HT-29 (cell line): ENCODE data around the gene TRIM4. TPM values are rescaled to one million over a fixed set of nuclear protein-coding genes. Genes with fewer than 3 reads are reported as not detected.
"Not testable (repeated sequence)": the region's sequence is repeated elsewhere in the genome, so short reads cannot be mapped to it uniquely, and the experiment has no call there.

Experiments used
- DNase-seq: peaks from one replicate; pipeline ENCODE4 v3.0.0-alpha.2; 2015; ENCODE audit warnings: low spot score
- total RNA-seq: library from RNA; depleted of rRNA; stranded (reverse); fragments of >200 nt; shearing (Covaris generic); gene quantifications from 2 replicates; pipeline ENCODE4 v1.2.3, GENCODE V29; 2014; rRNA removed

Gene TRIM4, protein sequence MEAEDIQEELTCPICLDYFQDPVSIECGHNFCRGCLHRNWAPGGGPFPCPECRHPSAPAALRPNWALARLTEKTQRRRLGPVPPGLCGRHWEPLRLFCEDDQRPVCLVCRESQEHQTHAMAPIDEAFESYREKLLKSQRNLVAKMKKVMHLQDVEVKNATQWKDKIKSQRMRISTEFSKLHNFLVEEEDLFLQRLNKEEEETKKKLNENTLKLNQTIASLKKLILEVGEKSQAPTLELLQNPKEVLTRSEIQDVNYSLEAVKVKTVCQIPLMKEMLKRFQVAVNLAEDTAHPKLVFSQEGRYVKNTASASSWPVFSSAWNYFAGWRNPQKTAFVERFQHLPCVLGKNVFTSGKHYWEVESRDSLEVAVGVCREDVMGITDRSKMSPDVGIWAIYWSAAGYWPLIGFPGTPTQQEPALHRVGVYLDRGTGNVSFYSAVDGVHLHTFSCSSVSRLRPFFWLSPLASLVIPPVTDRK
- 15.1 and 16.0 TPM in 2 replicates for total RNA-seq

DNA sequence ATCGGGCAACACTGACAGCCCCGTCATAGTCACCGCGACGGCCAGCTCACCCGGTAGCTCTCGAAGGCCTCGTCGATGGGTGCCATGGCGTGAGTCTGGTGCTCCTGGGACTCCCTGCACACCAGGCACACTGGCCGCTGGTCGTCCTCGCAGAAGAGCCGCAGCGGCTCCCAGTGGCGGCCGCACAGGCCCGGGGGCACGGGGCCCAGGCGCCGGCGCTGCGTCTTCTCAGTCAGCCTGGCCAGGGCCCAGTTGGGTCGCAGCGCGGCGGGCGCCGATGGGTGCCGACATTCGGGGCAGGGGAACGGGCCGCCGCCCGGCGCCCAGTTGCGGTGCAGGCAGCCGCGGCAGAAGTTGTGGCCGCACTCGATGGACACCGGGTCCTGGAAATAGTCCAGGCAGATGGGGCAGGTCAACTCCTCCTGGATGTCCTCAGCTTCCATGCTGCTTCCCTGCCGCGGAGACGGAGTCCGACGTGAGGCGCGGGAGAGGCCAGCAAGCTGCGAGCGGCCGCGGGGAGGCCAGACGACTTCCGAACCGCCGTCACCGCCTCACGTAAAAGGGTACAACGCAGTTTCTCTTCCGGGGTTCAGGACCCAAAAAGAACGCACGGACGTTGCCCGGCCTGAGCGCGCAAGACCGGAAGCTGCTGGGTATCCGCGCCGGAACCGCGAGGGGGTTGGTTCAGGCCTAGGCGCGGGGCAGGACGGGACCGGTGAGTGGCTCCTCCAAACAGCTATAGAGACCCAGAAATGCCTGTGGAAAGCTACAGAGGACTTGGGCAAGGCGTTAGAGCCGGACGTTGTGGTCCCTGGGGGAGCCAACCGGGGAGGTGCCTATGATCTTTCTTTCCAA lies at the start of gene TRIM4:
TSS of gene TRIM4 (minus strand) at position 572 of the 855 bp plus-strand sequence. CDS start at position 443, 129 bp downstream.
- DNase-seq = peak; percentile 95

DNA sequence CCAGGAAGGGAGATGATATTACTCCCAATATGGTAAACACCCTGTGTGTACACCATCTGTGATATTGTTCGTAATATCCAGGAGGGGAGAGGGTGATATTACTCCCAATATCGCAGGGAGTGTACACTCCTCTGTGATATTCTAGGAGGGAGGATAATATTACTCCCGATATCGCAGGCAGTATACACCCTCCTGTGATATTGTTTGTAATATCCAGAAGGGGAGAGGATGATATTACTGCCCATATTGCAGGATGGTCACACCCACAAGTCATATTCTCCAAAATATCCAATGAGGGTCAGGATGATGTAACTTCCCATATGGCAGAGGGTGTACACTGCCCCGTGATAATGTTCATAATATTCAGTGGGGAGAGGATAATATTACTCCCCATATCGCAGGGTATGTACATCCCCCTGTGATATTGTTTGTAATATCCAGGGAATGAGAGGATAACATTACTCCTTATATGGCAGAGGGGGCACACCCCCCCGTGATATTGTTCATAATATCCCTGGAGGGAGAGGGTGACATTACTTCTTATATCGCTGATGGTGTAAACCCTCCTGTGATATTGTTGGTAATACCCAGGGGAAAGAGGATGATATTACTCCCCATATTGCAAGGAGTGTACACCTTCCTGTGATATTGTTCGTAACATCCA lies 39.4 kb upstream of the TRIM4 start:
- no peak for DNase-seq

DNA sequence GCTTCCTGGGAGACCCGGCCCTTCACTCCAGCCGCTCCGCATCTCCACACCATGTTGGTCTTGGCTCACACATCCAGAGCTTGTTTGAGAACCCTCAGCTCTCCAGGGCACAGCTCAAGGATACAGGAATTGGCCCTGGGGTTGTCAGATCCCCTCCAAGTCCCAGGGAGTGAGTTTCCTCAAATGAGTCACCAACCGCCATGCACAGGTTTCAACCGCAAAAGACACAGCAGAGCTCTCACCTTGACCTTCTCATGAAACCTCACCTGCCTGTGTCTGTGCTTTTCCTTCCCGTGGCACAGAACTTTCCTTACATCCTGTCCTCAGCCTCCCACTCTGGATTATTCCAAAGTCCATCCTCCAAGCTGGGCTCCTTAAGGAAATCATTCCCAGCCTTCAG lies 35.9 kb upstream of the TRIM4 start:
- DNase-seq = peak; percentile 63

DNA sequence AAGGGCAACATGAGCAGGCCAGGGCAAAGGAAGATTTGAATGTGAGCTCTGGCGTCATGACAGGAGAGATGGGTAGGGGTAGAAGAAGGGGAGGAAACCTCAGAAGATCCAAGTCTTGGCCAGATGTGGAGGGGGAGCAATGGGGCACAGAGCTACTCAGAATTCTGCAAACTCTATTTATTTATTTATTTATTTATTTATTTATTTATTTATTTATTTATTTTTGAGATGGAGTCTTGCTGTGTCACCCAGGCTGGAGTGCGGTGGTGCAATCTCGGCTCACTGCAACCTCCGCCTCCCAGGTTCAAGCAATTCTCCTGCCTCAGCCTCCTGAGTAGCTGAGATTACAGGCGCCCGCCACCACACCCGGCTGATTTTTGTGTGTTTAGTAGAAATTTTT lies 35.3 kb upstream of the TRIM4 start:
- not testable (repeated sequence) for DNase-seq

DNA sequence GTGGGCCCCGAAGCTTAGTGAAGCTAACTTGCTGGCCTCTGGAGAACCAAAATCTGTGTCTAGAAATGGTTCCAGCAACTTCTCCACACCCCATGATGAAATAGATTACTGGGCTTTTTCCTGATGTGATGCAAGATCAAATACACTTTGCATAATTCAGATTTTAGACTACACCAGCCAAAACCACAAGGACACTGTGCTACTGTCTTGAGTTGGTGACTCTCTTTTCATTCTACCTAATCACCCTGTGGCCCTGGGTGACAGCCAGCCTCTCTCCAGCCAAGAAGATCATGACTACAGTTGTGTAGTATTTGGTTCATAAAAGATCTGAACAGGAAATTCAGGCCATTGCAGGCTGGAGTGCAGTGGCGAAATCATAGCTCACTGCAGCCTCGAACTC lies 34.3 kb upstream of the TRIM4 start:
- DNase-seq = no peak

DNA sequence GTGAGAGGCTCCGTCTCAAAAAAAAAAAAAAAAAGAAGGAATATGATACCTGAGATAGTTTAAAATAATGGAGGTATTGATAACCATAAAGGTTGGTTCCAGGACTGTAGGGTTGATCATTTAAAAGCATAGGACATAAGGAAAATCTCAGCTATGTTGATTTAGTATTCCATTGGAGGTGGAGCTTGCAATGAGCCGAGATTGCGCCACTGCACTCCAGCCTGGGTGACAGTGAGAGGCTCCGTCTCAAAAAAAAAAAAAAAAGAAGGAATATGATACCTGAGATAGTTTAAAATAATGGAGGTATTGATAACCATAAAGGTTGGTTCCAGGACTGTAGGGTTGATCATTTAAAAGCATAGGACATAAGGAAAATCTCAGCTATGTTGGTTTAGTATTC lies 33.3 kb upstream of the TRIM4 start:
- DNase-seq = not testable (repeated sequence)

DNA sequence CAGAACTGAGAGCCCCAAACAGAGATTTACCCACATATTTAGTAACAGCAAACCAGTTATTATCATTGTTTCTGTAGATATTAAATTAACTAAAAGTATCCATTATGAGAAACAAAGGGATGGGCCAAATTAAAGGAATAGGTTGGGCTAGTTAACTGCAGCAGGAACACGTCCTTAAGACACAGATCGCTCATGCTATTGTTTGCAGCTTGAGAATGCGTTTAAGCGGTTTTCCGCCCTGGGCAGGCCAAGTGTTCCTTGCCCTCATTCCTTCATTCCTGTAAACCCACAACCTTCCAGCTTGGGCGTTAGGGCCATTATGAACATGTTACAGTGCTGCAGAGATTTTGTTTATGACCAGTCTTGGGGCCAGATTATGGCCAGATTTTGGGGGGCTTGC lies 31.5 kb upstream of the TRIM4 start:
- not testable (repeated sequence) for DNase-seq

DNA sequence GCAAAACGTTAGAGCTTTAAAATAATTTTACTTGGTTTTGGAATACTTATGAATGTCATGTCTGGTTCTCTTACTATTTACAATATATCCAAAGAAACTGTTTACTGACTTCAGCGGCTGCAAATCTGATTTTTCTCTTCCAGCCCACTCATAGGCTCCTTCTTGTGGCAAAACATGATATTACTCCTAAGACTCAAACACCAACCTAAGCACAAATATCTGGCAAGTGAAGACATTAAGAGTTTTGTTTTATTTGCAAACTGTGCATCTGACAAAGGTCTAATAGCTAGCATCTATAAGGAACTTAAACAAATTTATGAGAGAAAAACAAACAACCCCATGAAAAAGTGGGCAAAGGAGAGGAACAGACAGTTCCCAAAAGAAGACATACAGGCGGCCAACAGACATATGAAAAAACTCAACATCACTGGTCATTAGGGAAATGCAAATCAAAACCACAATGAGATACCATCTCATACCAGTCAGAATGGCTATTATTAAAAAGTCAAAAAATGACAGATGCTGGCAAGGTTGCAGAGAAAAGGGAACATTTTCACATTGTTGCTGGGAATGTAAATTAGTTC lies 30.4 kb upstream of the TRIM4 start:
- DNase-seq = peak; percentile 23

DNA sequence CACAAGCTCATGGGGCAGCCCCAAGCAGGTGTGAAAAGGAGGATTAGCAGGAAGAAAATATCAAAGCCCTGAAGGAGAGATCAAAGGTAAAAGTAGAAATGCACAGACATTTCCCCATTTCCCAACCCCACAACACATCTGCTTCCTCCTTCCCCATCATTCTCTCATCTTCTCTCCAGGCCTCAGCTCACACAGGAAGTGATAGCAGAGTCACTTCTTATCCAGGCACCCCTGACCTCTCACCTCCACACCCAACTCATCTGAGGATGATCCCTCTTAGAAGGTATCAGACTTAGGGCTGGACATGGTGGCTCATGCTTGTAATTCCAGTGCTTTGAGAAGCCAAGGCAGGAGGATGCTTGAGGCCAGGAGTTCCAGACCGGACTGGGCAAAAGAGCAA lies 28.3 kb upstream of the TRIM4 start:
- DNase-seq = no peak

DNA sequence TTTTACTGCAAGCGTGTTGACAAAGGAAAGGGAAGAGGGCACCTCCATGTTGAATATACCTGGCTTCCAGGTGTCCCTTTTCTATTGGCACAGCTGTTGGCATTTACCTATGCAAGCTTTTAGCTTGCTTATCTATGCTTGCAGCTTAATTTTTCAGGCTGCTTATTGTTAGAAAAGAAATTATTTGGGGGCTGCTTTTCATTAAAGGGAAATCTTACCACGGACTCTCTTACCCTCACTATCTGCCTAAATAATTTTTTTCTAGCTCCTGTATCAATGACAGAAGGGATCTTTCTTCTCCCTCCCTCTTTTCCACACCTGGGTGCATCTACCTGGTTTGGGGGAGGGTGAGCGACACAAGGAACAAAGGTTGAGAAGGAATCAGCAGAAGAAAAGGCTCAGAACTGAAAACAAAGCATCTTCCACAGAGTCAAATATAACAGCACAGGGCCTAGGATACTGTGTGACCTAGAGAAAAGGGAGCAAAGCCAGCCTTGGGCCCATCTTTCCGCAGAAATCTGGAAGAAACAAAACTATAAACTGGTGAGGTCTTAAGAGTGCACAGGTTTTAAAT lies 25.3 kb upstream of the TRIM4 start:
- DNase-seq = no peak

DNA sequence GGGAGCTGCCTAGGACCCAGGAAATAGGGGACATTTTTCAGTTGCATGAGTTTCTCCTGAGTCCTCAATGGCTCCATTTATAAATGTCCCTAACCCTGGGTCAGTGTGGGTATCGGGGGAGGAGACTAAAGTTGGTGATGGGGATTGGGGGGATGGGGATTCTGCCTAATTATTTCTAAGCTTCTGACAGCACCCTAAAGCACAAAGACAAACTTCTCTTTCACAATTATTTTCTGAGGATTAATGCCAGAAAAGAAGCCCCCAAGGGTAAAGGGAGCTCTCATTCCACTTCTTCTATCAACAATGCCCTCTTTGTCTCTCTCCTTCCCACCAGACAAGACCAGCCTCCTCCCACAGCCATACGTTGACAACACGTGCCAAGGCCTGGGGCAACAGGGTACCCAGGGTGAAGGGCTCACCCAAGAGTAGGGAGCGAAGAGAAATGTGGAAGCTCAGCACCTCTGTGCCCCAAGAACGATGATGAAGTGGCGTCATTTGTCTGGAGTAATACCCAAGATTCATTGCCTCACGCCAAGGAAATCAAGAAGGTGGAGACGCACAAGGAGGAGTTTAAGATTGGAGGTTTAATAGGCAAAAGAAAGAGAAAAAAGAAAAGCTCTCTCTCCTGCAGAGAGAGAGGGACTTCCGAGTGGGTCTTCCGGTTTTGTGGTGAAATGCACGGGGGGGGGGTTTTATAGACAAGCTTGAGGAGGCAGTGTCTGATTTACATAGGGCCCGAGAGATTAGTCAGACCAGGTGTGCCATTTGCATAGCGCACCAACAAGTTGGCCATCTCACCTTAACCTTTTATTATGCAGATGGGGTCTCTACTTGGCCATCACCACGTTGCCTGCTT lies 24.5 kb upstream of the TRIM4 start:
- DNase-seq = no peak

DNA sequence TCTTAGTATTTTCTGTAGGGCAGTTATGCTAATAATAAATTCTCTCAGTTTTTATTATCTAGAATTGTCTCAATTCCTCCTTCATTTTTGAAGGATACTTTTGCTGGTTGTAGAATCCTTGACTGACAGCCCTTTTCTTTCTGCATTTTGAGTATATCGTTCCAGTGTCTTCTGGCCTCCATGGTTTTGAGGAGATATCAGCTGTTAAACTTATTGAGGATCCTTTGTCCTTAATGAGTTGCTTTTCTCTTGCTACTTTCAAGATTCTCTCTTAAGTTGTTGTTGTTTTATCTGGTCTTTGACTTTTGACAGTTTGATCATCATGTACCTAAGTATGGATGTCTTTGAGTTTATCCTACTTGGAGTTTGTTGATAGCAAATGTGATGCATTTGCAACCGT lies 19.0 kb upstream of the TRIM4 start:
- DNase-seq = no peak

DNA sequence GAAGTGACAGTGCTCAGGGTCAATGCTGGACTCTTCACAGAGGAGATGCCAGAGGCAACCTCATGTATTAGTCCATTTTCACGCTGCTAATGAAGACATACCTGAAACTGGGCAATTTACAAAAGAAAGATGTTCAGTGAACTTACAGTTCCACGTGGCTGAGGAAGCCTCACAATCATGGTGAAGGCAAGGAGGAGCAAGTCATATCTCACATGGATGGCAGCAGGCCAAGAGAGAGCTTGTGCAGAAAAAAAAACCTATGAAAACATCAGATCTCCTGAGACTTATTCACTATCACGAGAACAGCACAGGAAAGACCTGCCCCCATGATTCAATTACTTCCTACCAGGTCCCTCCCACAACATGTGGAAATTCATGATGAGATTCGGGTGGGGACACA lies 15.7 kb upstream of the TRIM4 start:
- DNase-seq = not testable (repeated sequence)

DNA sequence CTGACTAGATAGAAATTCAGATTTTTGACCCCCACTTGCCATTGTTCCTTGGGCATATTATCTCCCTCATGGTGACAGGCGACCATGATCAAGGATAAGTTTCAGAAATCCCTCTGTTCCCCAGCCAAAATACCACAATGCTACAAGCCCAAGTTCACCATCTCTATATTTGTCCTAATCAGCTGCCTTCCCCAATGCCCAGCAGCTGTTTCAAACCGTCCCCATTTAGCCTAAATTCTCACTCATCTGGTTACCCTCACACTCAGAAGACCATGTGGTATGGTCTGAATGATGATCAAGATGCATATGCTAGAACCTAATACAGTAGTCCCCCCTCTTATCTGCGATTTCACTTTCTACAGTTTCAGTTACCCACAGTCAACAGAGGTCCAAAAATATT lies 11.0 kb upstream of the TRIM4 start:
- DNase-seq = no peak

DNA sequence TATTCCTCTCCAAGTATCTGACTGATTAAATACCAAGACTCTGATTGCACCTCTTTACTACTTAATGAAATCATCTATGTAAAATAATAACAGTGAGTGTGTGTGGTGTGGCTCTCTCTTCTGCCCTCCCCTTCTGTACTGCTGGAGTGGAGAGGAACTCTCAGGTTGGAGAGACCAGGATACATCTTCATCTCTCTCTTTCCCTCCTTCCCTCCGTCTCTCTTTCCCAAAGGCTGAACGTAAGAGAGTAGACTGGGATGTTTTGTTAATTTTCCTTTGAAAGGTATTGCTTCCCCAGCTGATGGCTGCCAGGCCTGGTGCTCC lies 10.4 kb upstream of the TRIM4 start:
- no peak for DNase-seq

DNA sequence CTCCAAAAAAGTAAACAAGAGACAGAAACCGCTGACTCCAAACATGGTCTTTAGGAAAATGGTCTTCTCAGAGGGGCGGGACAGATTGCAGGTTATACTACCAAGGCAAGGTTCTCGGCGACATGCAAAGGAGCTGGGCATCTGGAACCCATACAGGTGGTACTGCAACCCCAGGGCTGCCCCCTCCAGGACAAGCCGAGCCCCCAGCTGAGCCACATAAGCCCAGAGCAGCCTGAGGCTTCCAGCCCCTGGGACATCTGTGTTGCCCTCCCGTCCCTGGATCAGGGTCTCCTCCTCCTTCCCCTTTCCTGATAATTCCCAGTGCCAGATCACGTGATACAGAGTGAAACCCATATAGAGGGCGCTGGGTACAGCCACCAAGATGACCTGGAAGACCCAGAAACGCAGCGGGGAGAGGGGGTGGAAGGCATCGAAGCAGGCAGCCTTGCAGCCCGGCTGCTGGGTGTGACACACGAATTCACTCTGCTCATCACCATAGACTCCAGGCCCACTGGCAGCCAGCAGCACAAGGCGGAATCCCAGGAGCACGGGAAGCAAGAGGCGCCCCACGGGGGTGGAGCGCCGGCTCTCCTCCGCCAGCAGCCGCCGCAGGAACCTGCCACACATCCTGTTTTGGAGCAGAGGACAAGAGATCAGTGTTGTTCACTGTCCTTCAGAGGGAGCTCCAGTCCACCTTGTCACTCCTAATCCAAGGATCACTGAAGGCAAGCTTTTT lies 9.8 kb upstream of the TRIM4 start, which contains the start of gene GJC3:
TSS of gene GJC3 (minus strand) at position 627 of the 736 bp plus-strand sequence. CDS start at position 627, 0 bp downstream.
- peak; percentile 85 for DNase-seq

DNA sequence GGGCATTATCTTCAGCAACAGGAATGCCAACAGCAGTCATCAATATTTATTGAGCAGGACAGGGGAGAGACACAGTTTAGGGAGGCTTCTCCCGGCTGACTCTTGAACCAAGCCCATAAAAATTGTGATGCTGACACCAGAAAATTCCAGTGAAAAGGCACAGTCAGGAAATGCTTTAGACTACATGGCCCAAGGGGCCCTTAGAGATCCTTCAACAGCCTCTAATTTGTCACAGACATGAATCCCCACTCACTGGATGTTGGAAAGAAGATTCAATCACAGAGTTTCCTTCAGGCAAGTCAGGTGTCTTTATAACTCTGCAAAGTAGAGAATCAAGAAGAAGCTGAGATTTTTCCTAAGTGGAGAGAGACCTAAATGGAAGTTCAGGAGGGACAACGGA lies 8.9 kb upstream of the TRIM4 start:
- DNase-seq = no peak

DNA sequence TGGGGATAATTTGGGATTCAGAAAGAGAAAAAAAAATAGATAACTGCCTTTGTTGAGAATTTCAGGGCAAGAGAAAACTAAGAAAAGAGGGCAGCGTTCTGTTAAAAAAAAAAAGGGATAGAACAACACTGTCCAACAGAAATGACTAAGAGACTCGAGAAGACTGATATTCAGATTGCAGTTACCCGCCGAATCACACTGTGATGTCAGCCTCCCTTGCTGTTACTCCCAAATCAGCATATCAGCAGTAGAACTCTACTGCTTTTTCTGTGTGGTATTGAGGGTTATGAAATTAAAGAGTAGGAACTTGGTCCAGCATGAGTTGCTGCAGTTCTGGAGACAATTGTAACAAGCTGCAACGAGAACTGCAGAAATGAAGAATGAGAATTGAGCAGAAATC lies 8.2 kb upstream of the TRIM4 start:
- DNase-seq = no peak

DNA sequence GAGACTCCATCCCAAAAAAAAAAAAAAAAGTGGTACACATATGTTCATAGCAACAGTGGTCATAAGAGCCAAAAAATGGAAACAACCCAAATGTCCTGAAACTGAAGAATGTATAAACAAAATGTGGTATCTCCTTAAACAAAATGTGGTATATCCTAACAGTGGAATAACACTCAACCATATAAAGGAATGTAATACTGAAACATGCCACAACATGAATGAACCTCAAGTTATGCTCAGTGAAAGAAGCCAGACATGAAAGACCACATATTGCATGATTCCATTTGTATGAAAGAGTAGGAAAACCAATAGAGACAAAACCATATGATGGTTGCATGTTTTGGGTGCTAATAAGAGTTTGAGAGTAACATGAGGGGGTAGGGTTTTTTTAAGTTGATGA lies 7.0 kb upstream of the TRIM4 start:
- DNase-seq = no peak

DNA sequence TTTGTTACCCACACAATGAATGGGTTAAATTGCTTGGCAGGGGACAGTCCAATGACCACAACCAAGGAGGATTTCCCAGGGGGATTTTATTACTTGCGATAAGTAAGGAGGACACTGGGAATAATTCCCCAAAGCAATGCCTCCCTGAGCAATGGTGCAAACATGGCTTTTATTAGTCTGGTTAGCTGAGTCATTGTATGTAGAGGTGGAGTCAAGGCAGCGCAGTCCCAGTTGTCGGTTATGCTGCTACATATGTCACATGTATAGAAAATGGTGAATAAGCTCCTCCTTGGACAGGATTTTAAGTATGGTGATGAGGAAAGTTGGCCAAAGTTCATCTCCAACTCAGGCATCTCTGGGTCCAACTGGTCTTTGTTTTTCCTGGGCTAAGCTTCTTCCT lies 3.9 kb upstream of the TRIM4 start:
- DNase-seq = no peak
